Ishikawa (cell line): ENCODE results near the gene CDC5L.

ENCODE experiments used
- CEBPB ChIP-seq: IDR thresholded peaks from 2 replicates; pipeline ENCODE4 v1.6.1; 2012
- CREB1 ChIP-seq: IDR thresholded peaks from 2 replicates; pipeline ENCODE4 v1.6.1; 2012; ENCODE audit warnings: low read depth
- EGR1 ChIP-seq: IDR thresholded peaks from 2 replicates; pipeline ENCODE4 v1.6.1; 2012
- EP300 ChIP-seq: IDR thresholded peaks from 2 replicates; pipeline ENCODE4 v1.6.1; 2012; ENCODE audit warnings: borderline replicate concordance
- FOXM1 ChIP-seq: IDR thresholded peaks from 2 replicates; pipeline ENCODE4 v1.6.1; 2012; ENCODE audit warnings: low read depth, borderline replicate concordance
- NFIC ChIP-seq: IDR thresholded peaks from 2 replicates; pipeline ENCODE4 v1.6.1; 2012
- RAD21 ChIP-seq: IDR thresholded peaks from 2 replicates; pipeline ENCODE4 v1.6.1; 2012; ENCODE audit warnings: low read depth
- REST ChIP-seq: IDR thresholded peaks from 2 replicates; pipeline ENCODE4 v1.6.1; 2012; ENCODE audit warnings: low read depth, mild to moderate bottlenecking
- TAF1 ChIP-seq: IDR thresholded peaks from 2 replicates; pipeline ENCODE4 v1.6.1; 2012; ENCODE audit warnings: low read depth, mild to moderate bottlenecking
- TCF12 ChIP-seq: IDR thresholded peaks from 2 replicates; pipeline ENCODE4 v1.6.1; 2012; ENCODE audit warnings: low read depth
- TEAD4 ChIP-seq: IDR thresholded peaks from 2 replicates; pipeline ENCODE4 v1.6.1; 2012
- YY1 ChIP-seq: IDR thresholded peaks from 2 replicates; pipeline ENCODE4 v1.6.1; 2012; ENCODE audit warnings: low read depth
- ZBTB7A ChIP-seq: IDR thresholded peaks from 2 replicates; pipeline ENCODE4 v1.6.1; 2012; ENCODE audit warnings: low read depth
- TF ChIP-seq, protein P1 (sequence below): IDR thresholded peaks from 2 replicates; pipeline ENCODE4 v1.6.1; 2012
- TF ChIP-seq, protein P2 (sequence below): IDR thresholded peaks from 2 replicates; pipeline ENCODE4 v1.6.1; 2012

Gene CDC5L

DNA sequence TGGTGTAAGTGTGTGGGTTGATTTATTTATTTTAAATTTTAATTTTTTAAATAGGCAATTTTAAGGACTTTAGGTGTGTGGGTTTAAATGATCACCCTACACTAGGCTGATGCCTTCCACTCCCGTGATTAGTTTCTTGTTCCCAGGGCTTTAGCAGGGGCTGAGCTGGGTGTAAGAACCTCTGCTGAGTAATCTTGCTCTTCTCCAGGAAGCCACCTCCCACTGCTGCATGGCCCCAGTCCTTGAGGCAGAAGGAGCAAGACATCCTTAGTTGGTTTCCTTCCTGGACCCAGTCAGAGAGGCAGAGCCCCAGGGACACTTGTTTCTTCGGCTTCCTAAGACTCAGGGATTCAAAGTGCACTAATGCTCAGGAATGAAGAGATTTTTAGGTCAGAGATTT, 19.8 kb upstream of the CDC5L start:
- TF ChIP-seq NFIC = no peak
- TF ChIP-seq FOXM1 = no peak
- TF ChIP-seq, protein P1, sequence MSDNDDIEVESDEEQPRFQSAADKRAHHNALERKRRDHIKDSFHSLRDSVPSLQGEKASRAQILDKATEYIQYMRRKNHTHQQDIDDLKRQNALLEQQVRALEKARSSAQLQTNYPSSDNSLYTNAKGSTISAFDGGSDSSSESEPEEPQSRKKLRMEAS = no peak
- TF ChIP-seq, protein P2, sequence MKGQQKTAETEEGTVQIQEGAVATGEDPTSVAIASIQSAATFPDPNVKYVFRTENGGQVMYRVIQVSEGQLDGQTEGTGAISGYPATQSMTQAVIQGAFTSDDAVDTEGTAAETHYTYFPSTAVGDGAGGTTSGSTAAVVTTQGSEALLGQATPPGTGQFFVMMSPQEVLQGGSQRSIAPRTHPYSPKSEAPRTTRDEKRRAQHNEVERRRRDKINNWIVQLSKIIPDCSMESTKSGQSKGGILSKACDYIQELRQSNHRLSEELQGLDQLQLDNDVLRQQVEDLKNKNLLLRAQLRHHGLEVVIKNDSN = no peak
- TF ChIP-seq TAF1 = no peak
- no peak for TF ChIP-seq TCF12
- TF ChIP-seq EGR1 = no peak
- no peak for TF ChIP-seq RAD21
- TF ChIP-seq YY1 = no peak
- TF ChIP-seq EP300 = no peak
- TF ChIP-seq REST = no peak
- TF ChIP-seq ZBTB7A = no peak
- TF ChIP-seq CREB1 = no peak
- TF ChIP-seq CEBPB = no peak
- TF ChIP-seq TEAD4 = no peak

DNA sequence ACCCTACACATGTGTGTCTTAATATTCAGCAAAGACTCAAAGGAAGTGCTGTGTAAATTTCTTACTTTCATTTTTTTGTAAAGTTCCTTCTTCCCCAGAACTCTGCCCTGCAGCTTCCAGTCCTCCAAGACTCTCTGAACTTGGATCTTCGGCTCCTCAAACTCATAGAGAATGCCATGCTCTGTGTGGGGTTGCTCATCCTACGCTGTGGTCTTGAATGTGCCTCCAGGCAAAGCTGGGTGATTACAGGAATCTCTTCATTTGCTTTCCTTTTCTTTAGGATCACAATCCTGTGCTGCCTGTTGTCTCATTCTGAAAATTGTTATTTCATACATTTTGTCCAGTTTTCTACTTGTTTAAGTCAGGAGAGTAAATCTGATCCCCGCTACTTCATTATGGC, 14.5 kb upstream of the CDC5L start:
- TF ChIP-seq EGR1 = no peak
- no peak for TF ChIP-seq EP300
- TF ChIP-seq ZBTB7A = no peak
- TF ChIP-seq CREB1 = no peak
- TF ChIP-seq FOXM1 = no peak
- no peak for TF ChIP-seq YY1
- TF ChIP-seq NFIC = no peak
- TF ChIP-seq RAD21 = no peak
- TF ChIP-seq, protein P2 = no peak
- no peak for TF ChIP-seq TAF1
- no peak for TF ChIP-seq TEAD4
- TF ChIP-seq TCF12 = no peak
- TF ChIP-seq CEBPB = no peak
- TF ChIP-seq REST = no peak
- TF ChIP-seq, protein P1 = no peak

- TF ChIP-seq ZBTB7A = no peak
- no peak for TF ChIP-seq TCF12
- no peak for TF ChIP-seq TEAD4
- TF ChIP-seq REST = no peak
- no peak for TF ChIP-seq CEBPB
- TF ChIP-seq, protein P2 = no peak
- no peak for TF ChIP-seq CREB1
- TF ChIP-seq, protein P1 = no peak
- TF ChIP-seq RAD21 = no peak
- TF ChIP-seq NFIC = no peak
- no peak for TF ChIP-seq FOXM1
Measured at GRCh38 chr6:44373787-44374186, 13.7 kb upstream of the CDC5L start.

DNA sequence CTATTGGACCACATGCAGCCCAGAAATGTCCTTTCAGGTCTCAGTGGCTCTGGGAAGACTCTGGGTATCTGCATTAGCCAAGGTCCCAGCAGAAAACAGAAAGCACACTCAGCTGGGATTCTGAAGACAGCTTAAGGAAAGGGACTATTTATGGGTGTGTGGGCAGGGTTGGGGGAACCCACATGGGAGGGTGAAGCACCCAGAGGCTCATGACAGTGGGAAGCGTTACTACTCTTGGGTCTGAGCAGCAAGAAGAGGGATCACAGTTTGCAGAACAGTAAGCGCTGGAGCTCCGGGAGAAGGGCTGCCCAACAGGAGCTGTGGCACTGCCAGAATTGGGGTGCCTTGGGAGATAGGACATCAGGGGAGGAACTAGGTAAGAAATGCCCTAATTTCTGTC, 12.4 kb upstream of the CDC5L start:
- TF ChIP-seq EGR1 (no peak), FOXM1 (no peak), TEAD4 (no peak), CEBPB (no peak), RAD21 (no peak), TCF12 (no peak), CREB1 (no peak), TAF1 (no peak), REST (no peak), ZBTB7A (no peak)
- TF ChIP-seq, protein P2 = no peak
